Activated CD8-positive, alpha-beta memory T cell treated with anti-CD3 and anti-CD28 coated beads for 48 hours (primary cell): ENCODE measurements around the gene EVC.

Experiments
- DNase-seq, 3 experiments: peaks; one replicate each; pipeline ENCODE4 v3.0.0-alpha.2; 2020; ENCODE audit warnings: low read depth in 2 of 3, low spot score in 2 of 3

The EVC gene

GRCh38 chr4:5730993-5731990, 20.3 kb downstream of the EVC start:
- no peak for DNase-seq

DNA sequence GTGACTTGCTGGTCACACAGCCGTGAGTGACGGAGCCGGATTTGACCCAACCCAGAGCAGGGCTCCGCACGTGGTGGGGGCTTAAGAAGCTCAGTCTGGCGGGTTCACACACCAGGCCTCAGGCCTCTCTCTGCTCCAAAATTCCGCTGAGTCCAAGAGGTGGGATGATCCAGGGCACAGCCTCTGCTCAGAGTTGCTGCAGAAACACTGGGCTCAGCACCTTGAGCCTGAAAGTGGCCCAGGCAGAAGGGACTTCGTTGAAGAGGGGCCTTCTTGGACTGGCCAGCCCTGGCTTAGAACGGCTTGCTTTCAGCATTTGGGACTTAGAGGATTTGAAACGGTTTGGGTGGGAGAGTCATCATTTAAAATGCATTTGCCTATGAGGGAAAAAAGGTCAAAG, 21.2 kb downstream of the EVC start:
- no peak for DNase-seq

GRCh38 chr4:5734853-5735252, 23.9 kb downstream of the EVC start:
- DNase-seq = no peak

GRCh38 chr4:5735463-5735862, 24.5 kb downstream of the EVC start:
- no peak for DNase-seq

DNA sequence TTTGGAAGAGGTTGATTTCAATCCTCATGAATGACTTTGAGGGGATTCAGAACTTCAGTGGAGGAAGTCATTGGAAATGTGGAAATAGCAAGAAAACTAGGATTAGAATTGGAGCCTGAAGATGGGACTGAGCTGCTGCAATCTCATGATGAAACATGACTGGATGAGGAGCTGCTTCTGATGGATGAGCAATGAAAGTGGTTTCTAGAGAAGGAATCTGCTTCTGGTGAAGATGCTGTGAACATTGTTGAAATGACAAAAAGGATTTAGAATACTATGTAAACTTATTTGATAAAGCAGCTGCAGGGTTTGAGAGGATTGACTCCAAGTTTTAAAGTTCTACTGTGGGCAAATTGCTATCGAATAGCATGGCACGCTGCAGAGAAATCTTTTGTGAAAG, 27.1 kb downstream of the EVC start:
- no peak for DNase-seq

DNA sequence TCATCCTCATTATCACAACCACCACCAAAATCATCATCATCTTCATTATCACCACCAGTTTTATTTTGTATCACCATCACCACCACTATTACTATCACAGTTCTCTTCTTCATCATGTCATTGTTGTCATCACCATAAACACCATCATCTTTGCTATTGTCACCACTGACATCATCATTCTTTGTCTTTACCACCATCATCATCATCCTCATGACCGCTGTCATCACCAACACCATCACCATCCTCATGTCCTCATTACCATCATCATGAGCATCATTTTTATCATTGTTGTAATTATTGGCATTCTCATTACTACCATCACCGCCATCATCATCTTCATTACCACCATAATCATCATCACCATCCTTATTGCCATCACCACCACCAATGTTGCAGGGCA, 31.4 kb downstream of the EVC start:
- DNase-seq = no peak

DNA sequence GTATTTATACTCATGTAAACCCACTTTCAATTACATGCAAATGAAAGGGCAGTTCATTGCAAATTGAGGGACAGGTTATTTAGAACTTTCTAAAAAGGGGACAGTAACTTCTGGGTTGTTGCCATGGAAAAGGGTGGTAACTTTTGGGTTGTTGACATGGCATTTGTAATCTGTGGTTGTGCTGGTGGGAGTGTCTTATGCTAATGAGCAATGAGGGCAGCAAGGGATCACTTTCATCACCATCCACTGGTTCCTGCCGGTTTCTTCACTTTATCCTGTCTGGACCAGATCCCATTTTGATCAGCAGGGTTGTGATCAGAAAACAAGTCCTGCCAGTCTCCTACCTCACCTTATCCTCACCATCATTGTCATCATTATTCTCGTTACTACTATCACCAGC, 32.0 kb downstream of the EVC start:
- no peak for DNase-seq

- DNase-seq = no peak
These were observed 35.2 kb downstream of the EVC start for GRCh38 chr4:5746250-5746649.

DNA sequence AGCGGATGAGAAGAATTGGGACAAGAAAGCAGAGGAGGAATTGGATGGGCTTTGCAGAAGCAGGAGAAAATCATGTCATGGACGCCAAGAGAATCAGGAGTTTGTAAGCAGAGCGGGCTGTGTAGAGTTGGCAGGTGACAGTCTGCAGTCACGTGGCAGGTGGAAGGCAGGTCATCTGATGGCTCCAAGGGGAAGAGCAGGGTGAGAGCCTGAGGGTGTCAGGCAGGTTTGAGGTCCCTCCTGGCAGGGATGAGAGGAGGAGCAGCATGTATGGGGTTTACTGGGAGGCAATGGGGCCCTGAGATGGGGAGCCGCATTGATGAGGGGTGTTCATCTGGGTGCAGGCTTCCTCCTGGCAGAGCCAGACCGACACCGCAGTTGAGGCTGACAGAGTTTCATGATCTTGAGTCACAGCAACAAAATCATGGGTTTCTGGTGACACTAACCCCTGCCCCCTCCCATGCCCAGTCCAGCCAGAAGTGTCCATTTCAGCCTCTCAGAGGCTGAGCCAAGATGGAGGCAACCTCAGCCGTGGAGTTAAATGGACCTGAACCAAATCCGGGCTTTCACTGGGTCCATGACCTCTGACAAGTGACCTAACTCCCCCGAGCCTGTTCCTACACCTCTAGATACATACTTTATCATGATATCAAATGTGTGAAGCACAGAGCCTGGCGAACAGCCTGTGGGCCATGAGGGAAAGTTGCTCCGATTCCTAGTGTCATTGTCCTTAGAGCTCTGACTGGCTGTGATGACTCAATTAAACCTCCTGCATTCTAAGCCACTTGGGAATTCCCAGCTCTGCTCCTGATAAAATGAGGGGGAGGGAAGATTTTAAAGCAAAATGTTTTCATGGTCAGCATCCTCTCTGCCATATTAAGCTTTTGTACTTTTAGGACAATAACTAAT, 36.1 kb downstream of the EVC start:
- no peak for DNase-seq

- no peak for DNase-seq
These were observed 36.9 kb downstream of the EVC start for GRCh38 chr4:5747738-5748375.

- DNase-seq = no peak
These were observed 38.6 kb downstream of the EVC start for GRCh38 chr4:5749568-5749967.

- no peak for DNase-seq
These were observed 39.3 kb downstream of the EVC start for GRCh38 chr4:5750052-5750945.

DNA sequence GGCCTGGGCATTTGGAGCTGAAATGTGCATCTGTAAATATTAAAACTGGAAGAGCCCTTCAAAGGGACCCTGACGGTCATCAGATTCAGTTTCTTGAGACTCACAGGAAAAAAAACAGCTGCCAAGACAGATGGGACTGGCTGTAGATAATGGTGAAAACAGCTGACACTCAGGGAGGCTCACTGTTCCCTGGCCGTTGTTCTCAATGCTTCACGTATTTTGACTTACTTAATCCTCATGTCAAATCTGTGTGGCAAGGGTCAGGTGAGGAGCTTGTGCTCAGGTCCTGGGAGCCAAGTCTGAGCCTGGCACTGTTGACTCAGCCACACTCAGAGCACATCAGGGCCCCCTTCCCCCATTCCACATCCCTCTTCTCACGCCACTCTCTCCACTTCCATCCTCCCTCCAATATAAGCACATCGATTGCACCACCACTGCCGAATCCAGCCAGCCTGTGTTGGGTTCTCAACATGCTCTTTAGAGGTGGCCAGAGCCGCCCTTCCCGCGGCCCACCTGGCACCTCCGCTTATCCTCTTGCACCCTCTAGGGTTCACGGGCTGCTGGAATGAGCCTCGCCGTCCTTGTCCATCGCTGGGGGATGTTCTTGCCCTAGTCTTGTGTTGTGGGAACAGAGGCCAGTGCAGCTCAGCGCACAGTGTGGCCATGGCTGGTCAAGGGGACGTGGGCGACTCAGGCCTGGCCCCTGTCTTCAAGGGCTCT, 40.1 kb downstream of the EVC start:
- no peak for DNase-seq

GRCh38 chr4:5751666-5752375, 40.8 kb downstream of the EVC start:
- DNase-seq = no peak

GRCh38 chr4:5752376-5753184, 41.6 kb downstream of the EVC start:
- no peak for DNase-seq

DNA sequence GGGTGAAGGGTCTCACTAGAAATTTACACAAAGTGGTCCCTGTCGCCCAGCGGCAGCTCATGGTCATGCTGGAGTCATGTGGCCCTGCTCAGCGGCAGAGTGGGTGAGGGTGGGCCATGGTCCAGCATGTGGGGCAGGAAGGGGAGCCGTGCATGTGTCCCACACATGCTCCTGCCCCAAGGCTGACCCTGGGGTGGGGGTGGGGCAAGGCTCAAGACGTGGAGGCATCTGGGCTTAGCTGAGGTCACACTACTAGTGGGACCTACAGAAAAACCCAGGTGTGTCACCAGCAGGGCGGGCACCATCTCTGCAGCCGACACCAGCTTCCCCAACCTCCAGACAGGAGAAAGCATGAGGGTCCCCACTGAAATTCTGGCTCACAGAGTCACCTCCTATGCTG, 42.4 kb downstream of the EVC start:
- no peak for DNase-seq

DNA sequence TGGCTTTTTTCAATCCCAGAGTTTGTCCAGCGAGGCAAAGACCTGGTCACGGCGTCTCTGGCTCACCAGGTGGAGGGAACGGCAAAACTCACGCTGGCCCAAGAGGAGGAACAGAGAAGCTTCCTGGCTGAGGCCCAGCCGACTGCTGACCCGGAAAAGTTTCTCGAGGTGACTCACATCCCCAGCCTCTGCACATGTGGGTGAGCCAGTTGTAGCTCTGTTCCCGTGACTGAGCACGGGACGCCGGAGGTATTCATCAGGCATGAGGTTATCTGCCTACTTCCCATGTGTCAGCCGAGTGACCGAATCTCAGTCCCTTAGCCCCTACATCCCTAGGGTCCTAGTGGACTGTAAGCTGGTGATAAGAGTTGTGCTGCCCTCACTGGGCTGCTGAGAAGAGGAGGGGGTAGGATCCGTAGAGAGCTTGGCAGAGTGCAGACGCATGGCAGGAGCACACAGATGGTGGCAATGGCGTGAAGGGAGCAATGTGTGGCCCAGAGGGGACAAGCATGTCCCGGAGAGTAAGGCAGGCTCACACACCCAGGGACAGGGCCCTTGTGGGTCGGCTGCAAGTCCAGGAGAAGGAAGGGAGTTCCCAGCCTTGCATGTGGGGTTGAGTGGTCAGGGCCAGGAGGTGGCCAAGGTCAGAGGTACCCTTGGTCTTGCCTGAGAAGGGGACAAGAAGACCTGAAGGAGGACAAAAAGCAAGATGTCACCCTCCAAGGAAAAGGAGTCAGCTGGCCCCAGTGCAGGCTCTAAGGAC, 42.9 kb downstream of the EVC start:
- DNase-seq = no peak

- no peak for DNase-seq
These were observed 43.5 kb downstream of the EVC start for GRCh38 chr4:5754529-5754881.
